ENCODE data around the gene LHFPL4.
"Not testable (repeated sequence)": the region's sequence is repeated elsewhere in the genome, so short reads cannot be mapped to it uniquely, and the experiment has no call there.

Gene LHFPL4

DNA sequence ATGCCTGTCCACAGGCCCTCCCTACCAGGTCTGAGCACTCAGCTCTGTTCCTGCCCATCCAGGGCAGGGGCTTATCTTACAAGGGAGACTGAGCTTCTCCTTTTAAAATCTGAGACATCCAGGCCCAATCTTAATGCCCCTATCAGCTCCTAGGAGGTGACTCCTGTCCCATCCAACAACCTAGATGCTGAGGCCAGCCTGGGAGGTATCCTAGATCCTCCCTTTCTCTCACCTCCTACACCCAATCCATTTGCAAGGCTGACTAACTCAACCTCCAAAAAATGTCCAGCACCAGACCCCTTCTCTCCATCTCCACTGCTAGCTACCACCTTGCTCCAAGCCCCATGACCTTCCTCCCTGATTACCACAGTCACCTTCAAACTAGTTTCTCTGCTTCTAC, 17.4 kb downstream of the LHFPL4 start:
- no peak for DNase-seq (ENCODE audit: low read depth in 2 of 2)

DNA sequence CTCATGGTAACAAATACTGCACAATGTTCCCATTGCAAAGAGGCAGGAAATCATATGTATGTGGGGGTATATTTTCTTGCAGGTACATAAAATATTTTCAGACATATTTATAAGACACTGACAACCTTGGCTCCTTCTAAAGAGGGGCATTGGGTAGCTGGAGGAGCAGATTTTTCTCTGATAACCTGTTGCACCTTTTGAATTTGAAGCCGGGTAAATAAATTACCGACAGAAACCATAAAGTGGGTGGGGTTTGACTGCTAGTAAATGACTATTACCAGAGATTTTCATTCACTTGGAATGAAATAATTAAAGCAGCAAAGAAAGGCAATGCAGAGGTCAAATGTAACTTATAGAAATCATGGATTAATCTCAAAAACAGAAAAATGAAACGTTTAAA, 19.2 kb downstream of the LHFPL4 start:
- DNase-seq (ENCODE audit: low read depth in 2 of 2), result no peak

DNA sequence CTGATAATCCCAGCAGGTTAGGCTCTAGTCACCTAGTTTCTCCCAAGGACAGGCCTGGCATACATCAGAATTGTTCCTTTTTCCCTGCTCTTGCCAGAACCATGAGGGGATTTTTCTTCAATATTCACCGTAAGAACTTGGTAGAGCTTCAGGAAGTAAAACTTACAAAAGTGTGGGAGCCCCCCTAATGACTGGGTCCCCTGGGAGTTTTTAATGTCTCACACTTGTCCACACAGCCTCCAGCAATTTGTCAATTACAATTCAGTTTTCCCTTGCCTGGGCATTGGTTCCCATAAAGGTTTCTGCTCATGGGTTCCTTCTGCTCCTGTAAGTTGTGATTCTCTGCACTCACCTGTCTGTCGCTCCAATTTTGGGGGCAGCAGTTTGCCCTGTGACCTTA, 28.5 kb downstream of the LHFPL4 start:
- no peak for DNase-seq (ENCODE audit: low read depth in 2 of 2)

DNA sequence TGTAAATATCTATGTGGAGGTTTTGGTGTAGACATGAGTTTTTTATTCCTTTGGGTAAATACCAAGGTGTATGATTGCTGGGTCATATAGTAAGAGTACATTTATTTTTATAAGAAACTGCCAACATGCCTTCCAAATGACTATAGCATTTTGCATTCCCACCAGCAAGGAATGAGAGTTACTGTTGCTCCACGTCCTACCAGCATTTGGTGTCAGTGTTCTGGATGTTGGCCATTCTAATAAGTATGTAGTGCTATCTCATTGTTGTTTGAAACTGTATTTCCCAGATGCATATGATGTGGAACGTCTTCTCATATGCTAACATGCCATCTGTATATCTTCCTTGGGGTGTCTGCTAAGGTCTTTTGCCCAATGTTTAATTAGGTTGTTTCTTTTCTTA, 38.7 kb downstream of the LHFPL4 start:
- no peak for DNase-seq (ENCODE audit: low read depth in 2 of 2)

- DNase-seq (ENCODE audit: low read depth in 2 of 2), result no peak
These were observed 39.3 kb downstream of the LHFPL4 start for GRCh38 chr3:9514306-9514705.

DNA sequence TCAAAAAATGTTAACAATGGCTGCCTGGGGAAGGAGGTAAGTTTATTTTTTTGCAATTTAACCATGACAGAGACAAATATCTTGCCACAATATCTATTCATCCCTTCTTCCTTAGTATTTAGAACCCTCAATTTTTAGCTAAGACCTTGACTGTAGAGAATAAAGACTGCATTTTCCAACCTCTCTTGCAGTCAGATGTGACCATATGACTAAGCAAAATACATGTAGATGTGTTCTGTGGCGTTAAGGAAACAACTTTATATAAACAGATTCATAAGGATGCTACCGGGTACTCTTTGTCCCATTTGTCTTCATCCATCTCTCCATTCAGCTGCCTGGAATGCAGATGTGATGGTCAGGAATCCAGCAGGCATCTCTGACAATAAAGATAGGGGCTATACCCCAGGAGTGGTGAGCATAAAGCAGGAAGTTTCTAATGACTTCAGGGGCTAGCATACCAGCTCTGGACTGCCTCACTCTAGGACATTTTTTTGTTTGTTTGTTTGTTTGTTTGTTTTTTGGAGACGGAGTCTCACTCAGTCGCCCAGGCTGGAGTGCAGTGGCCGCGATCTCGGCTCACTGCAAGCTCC, 41.1 kb downstream of the LHFPL4 start:
- DNase-seq (ENCODE audit: low read depth in 2 of 2), result no peak

DNA sequence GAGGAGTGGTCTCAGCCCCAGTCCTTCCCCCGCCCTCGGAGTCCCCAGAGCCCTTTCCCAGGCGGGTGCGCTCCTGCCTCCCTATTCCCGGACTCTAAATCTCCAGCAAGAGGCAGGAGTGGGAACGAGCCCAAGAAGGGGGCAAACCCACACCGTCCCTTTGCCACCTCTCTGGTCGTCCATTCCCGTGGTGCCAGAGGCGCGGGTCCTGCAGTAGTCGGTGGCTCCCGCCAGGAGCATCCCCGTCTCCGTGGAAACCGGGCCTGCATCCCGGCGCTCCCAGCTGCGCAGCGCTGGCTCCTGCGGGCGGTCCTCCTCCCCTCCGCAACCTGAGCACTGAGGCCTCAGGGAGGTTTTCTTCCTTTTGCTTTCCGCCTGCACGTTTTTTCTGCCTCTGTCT, 44.8 kb downstream of the LHFPL4 start:
- no peak for DNase-seq (ENCODE audit: low read depth in 2 of 2)

DNA sequence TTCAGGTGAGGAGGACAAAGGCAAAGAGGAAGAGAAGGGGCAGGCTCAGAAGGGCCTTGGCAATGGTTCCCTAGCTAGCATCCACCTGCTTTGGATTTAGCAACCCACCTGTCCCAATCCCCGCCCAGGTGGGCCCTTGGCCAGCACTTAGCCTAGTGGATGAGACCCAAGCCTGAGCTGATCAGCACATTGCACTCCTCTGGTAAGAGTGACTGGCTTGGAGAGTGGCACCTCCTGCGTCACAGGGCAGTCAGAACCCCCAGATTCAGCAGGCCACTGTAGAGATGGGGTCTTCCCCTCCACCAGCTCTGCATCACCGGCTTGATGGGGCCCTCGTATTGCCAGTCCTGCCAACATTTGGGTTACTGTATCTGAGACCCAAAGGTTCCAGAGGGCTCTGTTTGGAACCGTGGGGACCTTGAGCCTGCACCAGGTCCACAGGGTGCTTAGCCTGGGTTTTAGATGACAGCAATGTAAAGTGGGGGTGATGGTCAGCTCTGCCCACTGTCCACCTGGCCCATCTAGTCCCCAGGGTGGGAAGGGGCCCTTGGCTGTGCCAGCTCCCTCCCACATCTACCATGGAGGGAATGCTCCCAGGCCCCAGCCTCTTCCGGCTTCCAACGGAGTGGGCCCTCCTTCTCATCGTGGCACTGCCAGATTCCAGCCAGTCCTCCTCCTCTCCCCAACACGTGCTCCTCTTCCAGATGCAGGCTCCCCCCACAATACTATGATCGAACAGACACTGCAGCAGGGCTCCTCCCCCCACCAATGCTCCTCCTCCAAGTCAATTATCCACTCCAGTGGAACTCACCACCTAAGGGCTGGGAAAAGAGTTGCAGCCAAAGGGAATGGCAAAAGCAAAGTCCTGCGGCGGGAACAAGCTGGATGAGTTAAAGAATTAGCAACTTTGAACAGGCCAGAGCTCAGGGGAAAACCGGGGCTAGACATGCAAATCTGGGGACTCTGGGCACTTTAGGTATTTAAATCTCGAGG, 45.7 kb downstream of the LHFPL4 start:
- no peak for DNase-seq (ENCODE audit: low read depth in 2 of 2)

- DNase-seq (ENCODE audit: low read depth in 2 of 2), result peak; percentile 41 to 54
These were observed 50.3 kb downstream of the LHFPL4 start for GRCh38 chr3:9503283-9503682.

- no peak for DNase-seq (ENCODE audit: low read depth in 2 of 2)
These were observed 52.4 kb downstream of the LHFPL4 start for GRCh38 chr3:9501226-9501625.

DNA sequence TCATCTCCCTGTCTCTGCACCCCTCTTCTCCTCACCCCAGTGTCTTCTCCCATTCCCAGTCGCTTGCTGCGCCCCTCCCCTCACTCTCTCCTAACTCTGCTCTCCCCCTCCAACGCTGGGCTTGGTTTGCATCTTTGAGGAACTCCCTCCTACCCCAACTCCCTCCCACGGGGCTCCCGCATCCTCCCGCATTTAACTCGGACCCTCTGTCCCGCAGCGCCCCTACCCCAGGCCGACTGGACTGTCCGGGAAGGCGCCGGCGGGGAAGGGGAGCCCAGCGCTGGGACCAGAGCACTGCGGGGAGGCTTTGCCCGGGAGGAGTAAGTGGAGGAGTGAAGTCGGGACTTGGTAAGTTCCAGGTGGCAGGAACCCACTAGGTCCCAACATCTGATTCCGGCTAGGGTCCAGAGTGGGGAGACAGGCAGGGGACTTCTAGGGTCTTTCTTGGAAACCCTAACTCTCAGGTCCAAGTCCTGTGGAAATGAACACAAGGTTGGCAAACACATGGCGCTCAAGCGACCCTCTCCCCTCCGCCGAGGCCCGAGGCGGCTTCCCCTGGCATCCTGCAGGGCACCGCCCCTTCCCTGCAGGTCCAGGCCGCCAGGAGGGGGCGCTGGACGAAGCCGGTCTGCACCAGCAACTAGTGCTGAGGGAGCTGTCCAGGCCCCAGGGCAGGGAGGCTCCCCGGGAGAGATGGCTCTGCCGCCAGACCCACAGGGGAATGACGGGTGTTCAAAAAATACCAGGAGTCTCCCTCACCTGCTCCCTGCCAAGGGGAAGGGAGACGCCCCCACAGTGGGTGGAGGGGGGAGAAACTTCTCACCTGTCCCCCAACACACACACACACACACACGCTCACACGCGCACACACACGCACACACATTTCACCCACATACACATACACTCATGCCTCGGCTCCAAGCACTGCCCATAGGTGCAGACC, 53.2 kb downstream of the LHFPL4 start:
- peak; percentile 50 to 76 for DNase-seq (ENCODE audit: low read depth in 2 of 2)

- no peak for DNase-seq (ENCODE audit: low read depth in 2 of 2)
These were observed 54.0 kb downstream of the LHFPL4 start for GRCh38 chr3:9499455-9500107.

DNA sequence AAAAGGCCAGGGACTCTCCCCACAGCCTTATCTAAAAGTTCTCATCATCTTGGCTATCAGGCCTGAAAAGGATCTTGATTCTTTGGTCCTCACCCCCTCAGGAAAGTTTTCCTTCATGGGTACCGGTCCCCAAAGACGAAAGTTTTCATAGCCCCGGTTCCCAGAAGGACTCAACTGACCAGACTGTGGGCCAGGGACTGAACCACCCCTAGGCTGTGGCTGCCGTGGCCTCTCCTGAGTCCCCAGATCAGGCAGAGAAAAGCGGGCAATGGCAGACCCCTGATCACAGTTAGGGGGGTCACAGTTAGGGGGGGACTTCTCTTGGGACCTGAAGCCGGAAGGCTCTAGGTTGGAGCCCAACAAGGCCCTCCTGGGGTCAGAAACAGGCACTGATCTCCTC, 54.8 kb downstream of the LHFPL4 start:
- no peak for DNase-seq (ENCODE audit: low read depth in 2 of 2)

GRCh38 chr3:9497821-9498565, 55.6 kb downstream of the LHFPL4 start:
- no peak for DNase-seq (ENCODE audit: low read depth in 2 of 2)

- DNase-seq (ENCODE audit: low read depth in 2 of 2), result no peak
These were observed 56.7 kb downstream of the LHFPL4 start for GRCh38 chr3:9496893-9497292.

DNA sequence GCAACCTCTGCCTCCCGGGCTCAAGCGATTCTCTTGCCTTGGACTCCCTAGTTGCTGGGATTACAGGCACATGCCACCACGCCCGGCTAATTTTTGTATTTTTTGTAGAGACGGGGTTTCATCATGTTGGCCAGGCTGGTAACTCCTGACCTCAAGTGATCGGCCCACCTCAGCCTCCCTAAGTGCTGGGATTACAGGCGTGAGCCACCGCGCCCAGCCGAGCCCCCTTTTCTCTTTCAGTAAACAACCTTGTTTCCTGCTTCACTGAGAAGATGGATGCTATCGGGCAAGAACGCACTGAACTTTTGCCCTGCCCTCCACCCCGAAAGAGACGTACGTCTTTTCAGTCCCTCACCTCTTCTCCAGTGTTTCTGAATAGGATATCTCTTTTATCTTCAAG, 59.6 kb downstream of the LHFPL4 start:
- not testable (repeated sequence) for DNase-seq (ENCODE audit: low read depth in 2 of 2)

GRCh38 chr3:9491506-9491905, 62.1 kb downstream of the LHFPL4 start:
- no peak for DNase-seq (ENCODE audit: low read depth in 2 of 2)

DNA sequence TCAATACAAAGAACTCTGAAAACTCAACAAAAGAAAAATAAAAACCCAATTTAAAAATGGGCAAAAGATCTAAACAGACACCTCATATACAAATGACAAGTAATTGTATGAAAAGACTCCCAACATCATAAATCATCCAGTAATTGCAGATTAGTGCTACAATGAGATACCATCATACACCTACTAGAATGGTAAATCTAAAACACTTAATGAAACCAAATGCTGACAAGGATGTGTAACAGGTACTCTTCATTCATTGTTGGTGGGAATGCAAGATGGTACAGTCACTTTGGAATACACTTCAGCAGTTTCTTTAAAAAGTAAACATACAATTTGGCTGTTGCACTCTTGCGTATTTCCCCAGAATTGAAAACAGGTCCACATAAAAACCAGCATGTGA, 68.4 kb downstream of the LHFPL4 start:
- DNase-seq (ENCODE audit: low read depth in 2 of 2), result no peak

- no peak for DNase-seq (ENCODE audit: low read depth in 2 of 2)
These were observed 73.4 kb downstream of the LHFPL4 start for GRCh38 chr3:9480265-9480664.

DNA sequence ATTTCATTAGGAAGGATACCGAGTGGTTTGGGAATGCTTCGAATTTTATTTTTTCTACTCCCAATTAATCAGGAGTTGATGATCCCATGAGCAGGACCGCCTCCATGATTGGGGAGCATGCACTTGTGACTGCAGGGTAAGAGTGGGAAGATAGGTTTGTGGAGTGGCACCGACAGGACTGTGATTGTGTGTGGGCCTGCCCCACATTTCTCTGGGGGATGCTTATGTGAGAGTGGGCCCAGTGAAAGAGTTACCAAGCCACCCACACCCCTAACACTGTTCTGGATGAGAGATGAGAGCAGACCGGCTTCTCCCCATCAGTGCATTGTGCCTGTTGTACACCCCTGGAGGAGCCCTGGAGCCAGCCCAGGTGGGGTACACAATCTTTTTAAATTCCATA, 76.7 kb downstream of the LHFPL4 start:
- no peak for DNase-seq (ENCODE audit: low read depth in 2 of 2)

DNA sequence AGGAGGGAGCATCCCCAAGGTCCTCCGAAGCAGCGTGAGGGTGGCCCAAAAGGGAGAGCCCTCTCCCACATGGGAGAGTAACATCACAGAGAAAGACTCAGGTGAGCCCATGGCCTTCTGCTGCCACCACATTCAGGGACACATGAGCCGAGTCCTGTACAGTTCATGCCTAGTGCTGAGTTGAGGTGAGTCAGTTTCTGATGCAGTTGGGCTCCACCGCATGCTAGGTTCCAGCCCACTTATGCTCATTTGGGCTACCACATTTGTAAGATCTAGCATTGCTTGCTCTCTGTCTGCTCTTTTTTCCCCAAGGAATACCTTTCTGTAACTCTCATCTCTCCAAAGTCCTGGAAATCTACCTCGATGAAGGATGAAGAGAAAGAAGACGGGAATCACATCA, 79.1 kb downstream of the LHFPL4 start:
- no peak for DNase-seq (ENCODE audit: low read depth in 2 of 2)
